ENCODE results near the gene C6orf89.

DNA sequence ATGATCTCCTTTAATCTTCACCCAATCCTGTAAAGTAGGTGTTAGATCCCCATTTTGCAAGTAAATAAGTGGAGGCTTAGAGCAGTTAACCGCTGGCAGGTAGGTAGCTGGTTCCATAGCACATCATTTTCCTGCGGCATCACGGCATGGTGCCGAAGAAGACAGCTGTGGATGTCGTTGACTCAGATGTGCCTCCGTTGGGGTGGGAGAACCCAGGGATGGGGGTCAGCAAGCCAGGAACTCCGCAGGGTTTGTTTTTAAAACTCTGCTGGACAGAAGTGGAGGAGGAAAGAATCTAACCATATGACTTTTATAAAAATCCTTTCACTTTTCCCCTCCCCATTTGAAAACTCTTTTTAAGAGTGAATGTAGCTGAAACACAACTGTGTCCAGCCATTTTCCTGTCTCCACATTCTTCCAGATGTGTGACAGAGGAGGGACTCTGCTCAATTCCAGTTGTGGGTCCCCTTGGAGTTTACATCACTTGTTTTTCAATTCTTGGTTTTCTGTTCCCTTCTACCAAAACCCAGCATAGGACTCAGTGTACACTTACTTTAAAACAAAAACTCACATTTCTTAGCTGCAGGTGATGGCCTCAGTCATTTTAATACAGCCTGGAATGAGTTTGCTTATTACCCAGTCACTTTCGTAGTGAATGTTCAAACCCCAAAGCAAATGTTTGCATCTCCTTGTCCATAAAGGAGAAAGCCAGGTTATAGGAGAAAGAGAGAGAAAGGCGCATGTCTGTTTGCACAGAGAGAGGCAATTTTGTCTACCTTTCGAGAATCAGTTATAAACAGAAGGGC, 41.2 kb downstream of the C6orf89 start:
- TF ChIP-seq GTF2F1 (IDR thresholded peaks at IDR 0.05; ENCODE audit: low read length) (no peak), KDM5A (IDR thresholded peaks at IDR 0.05; ENCODE audit: borderline replicate concordance, low read length) (no peak), ZNF33B (CRISPR knock-in tag; IDR thresholded peaks at IDR 0.05) (no peak), TAF1 (CRISPR knock-in tag; IDR thresholded peaks at IDR 0.05) (no peak), GATAD1 (CRISPR knock-in tag; IDR thresholded peaks at IDR 0.05) (no peak), SPEN (CRISPR knock-in tag; IDR thresholded peaks at IDR 0.05; ENCODE audit: low read depth) (no peak), CBX5 (CRISPR knock-in tag; IDR thresholded peaks at IDR 0.05; ENCODE audit: borderline replicate concordance) (no peak), ZNF776 (CRISPR knock-in tag; IDR thresholded peaks at IDR 0.05) (no peak)
- TF ChIP-seq, protein P1, sequence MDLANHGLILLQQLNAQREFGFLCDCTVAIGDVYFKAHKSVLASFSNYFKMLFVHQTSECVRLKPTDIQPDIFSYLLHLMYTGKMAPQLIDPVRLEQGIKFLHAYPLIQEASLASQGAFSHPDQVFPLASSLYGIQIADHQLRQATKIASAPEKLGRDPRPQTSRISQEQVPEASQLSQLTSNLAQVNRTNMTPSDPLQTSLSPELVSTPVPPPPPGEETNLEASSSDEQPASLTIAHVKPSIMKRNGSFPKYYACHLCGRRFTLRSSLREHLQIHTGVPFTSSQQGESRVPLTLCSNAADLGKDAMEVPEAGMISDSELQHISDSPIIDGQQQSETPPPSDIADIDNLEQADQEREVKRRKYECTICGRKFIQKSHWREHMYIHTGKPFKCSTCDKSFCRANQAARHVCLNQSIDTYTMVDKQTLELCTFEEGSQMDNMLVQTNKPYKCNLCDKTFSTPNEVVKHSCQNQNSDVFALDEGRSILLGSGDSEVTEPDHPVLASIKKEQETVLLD (CRISPR knock-in tag; IDR thresholded peaks at IDR 0.05; ENCODE audit: low read depth), result no peak
- TF ChIP-seq, protein P2, sequence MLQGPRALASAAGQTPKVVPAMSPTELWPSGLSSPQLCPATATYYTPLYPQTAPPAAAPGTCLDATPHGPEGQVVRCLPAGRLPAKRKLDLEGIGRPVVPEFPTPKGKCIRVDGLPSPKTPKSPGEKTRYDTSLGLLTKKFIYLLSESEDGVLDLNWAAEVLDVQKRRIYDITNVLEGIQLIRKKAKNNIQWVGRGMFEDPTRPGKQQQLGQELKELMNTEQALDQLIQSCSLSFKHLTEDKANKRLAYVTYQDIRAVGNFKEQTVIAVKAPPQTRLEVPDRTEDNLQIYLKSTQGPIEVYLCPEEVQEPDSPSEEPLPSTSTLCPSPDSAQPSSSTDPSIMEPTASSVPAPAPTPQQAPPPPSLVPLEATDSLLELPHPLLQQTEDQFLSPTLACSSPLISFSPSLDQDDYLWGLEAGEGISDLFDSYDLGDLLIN (CRISPR knock-in tag; IDR thresholded peaks at IDR 0.05; ENCODE audit: borderline replicate concordance), result no peak
- TF ChIP-seq, protein P3, sequence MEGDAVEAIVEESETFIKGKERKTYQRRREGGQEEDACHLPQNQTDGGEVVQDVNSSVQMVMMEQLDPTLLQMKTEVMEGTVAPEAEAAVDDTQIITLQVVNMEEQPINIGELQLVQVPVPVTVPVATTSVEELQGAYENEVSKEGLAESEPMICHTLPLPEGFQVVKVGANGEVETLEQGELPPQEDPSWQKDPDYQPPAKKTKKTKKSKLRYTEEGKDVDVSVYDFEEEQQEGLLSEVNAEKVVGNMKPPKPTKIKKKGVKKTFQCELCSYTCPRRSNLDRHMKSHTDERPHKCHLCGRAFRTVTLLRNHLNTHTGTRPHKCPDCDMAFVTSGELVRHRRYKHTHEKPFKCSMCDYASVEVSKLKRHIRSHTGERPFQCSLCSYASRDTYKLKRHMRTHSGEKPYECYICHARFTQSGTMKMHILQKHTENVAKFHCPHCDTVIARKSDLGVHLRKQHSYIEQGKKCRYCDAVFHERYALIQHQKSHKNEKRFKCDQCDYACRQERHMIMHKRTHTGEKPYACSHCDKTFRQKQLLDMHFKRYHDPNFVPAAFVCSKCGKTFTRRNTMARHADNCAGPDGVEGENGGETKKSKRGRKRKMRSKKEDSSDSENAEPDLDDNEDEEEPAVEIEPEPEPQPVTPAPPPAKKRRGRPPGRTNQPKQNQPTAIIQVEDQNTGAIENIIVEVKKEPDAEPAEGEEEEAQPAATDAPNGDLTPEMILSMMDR (CRISPR knock-in tag; IDR thresholded peaks at IDR 0.05), result no peak

Measured in HepG2 (cell line).